ENCODE measurements around the gene SDK1. TPM values are rescaled to one million over a fixed set of nuclear protein-coding genes. Genes with fewer than 3 reads are reported as not detected.

Gene SDK1
- total RNA-seq, 2 experiments from 2014 or later = 0.19 to 0.36 TPM

DNA sequence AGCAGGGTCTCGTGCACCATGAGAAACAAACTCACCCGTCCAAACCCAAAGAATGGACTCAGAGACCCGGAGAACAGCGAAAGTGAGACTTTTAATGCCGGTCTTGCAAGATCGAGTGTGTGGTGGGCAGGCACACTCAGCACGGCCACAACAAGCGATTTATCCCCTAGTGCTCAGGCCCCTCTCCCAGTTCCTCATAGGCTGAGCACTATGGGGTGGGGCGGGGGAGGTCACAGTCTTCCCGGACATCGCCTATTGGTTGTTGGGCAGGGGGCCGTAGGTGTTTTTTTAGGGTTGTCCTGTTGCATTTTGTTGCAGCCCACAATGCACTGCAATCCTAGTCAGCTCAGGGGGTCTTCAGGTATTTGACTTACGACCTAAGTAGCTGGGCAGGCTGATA, 772.7 kb downstream of the SDK1 start:
- no peak overlapping the region for H3K27ac ChIP-seq (ENCODE audit: low read depth, low read length, poor library complexity, severe bottlenecking)
- no TSS peak for BruUV-seq (replicated peaks)
- no peaks in the 10 kb centered on the region for H3K79me2 ChIP-seq (ENCODE audit: insufficient read depth, low read depth, low read length)
- no peak for TF ChIP-seq EZH2phosphoT487 (IDR thresholded peaks at IDR 0.05; ENCODE audit: borderline replicate concordance, low read depth, low read length)
- TF ChIP-seq, protein P1, sequence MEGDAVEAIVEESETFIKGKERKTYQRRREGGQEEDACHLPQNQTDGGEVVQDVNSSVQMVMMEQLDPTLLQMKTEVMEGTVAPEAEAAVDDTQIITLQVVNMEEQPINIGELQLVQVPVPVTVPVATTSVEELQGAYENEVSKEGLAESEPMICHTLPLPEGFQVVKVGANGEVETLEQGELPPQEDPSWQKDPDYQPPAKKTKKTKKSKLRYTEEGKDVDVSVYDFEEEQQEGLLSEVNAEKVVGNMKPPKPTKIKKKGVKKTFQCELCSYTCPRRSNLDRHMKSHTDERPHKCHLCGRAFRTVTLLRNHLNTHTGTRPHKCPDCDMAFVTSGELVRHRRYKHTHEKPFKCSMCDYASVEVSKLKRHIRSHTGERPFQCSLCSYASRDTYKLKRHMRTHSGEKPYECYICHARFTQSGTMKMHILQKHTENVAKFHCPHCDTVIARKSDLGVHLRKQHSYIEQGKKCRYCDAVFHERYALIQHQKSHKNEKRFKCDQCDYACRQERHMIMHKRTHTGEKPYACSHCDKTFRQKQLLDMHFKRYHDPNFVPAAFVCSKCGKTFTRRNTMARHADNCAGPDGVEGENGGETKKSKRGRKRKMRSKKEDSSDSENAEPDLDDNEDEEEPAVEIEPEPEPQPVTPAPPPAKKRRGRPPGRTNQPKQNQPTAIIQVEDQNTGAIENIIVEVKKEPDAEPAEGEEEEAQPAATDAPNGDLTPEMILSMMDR (conservative IDR thresholded peaks at IDR 0.05; ENCODE audit: low read length) = no peak
- CTCF ChIA-PET (ENCODE audit: unreplicated experiment) = no interaction called here
- no peak overlapping the region for H2AFZ ChIP-seq (ENCODE audit: low read length)
- H3K9me2 ChIP-seq (ENCODE audit: insufficient read depth, low read length) = no peaks in the 10 kb centered on the region
- no peak overlapping the region for H3K4me3 ChIP-seq (ENCODE audit: low read depth, low read length, poor library complexity, severe bottlenecking)
- no peaks in the 10 kb centered on the region for H3K9me3 ChIP-seq (ENCODE audit: low read length)
- no peak overlapping the region for H3K4me2 ChIP-seq (ENCODE audit: low read length)
- H3K36me3 ChIP-seq (ENCODE audit: insufficient read depth, low read length) = no peaks in the 10 kb centered on the region
- no peaks in the 10 kb centered on the region for H4K20me1 ChIP-seq (ENCODE audit: insufficient read depth, low read length)
- no peaks in the 10 kb centered on the region for H3K4me1 ChIP-seq (ENCODE audit: insufficient read depth, low read length, poor library complexity, severe bottlenecking)
- intact Hi-C loops (cut with micrococcal nuclease; ENCODE audit: unreplicated experiment) = no loop called here
- POLR2A ChIA-PET = interaction anchor here (0.7 kb wide), 1 partner anchor 696 kb away, joined by 3 read pairs; no protein-coding TSS in a partner anchor
- DNase-seq (ENCODE audit: low spot score) = no peak

DNA sequence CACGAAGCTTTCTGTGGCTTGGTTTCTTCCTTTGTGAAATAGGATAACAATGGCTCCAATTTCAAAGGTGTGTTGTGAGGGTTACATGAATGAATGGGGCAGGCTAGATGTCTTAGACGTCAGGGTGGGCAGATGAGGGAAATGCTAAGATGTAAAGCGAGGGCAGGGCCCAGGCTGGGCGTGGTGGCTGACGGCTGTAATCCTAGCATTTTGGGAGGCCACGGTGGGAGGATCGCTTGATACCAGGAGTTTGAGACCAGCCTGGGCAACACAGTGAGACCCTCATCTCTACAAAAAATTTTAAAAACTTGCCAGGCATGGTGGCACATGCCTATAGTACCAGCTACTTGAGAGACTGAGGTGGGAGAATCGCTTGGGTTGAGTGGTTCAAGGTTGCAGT, 773.4 kb downstream of the SDK1 start:
- ChIA-PET CTCF (ENCODE audit: unreplicated experiment) (no interaction called here), POLR2A (interaction anchor here (0.6 to 0.7 kb wide), 2 partner anchors 697 to 1589 kb away, joined by 3 read pairs; no protein-coding TSS in a partner anchor)
- Histone ChIP-seq H3K9me3 (ENCODE audit: low read length) (no peaks in the 10 kb centered on the region), H3K4me1 (ENCODE audit: insufficient read depth, low read length, poor library complexity, severe bottlenecking) (no peaks in the 10 kb centered on the region), H3K4me2 (ENCODE audit: low read length) (no peak overlapping the region), H3K27ac (ENCODE audit: low read depth, low read length, poor library complexity, severe bottlenecking) (no peak overlapping the region), H2AFZ (ENCODE audit: low read length) (no peak overlapping the region), H3K4me3 (ENCODE audit: low read depth, low read length, poor library complexity, severe bottlenecking) (no peak overlapping the region), H4K20me1 (ENCODE audit: insufficient read depth, low read length) (no peaks in the 10 kb centered on the region), H3K36me3 (ENCODE audit: insufficient read depth, low read length) (no peaks in the 10 kb centered on the region), H3K79me2 (ENCODE audit: insufficient read depth, low read depth, low read length) (no peaks in the 10 kb centered on the region), H3K9me2 (ENCODE audit: insufficient read depth, low read length) (no peaks in the 10 kb centered on the region)
- BruUV-seq (replicated peaks) = no TSS peak
- no peak for TF ChIP-seq EZH2phosphoT487 (IDR thresholded peaks at IDR 0.05; ENCODE audit: borderline replicate concordance, low read depth, low read length)
- TF ChIP-seq, protein P1 (conservative IDR thresholded peaks at IDR 0.05; ENCODE audit: low read length) = no peak
- intact Hi-C loops (cut with micrococcal nuclease; ENCODE audit: unreplicated experiment) = no loop called here
- no peak for DNase-seq (ENCODE audit: low spot score)

DNA sequence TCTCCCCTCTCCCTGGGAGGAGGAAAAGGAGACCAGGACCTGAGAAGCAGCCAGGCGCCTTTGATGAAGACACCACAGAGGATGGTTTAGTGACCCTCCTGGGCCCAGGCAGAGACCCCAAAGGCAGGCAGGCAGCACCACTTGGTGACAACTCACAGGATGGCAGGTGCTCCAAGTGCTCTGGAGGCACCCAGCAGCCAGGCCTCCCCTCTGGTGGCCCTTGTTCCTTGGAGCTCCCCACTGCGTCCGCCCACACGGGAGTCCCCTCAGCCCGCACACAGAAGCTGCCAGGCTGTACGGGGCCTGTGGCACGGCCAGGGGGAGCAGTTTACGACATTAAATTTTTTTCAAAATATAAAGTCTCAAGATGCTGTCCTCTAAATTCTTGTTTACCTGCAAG, 773.9 kb downstream of the SDK1 start:
- POLR2A ChIA-PET = no interaction called here
- BruUV-seq (replicated peaks) = no TSS peak
- H3K79me2 ChIP-seq (ENCODE audit: insufficient read depth, low read depth, low read length) = no peaks in the 10 kb centered on the region
- no peak overlapping the region for H3K4me2 ChIP-seq (ENCODE audit: low read length)
- DNase-seq (ENCODE audit: low spot score) = no peak
- H4K20me1 ChIP-seq (ENCODE audit: insufficient read depth, low read length) = no peaks in the 10 kb centered on the region
- H2AFZ ChIP-seq (ENCODE audit: low read length) = no peak overlapping the region
- H3K27ac ChIP-seq (ENCODE audit: low read depth, low read length, poor library complexity, severe bottlenecking) = no peak overlapping the region
- no peak overlapping the region for H3K4me3 ChIP-seq (ENCODE audit: low read depth, low read length, poor library complexity, severe bottlenecking)
- H3K9me3 ChIP-seq (ENCODE audit: low read length) = no peaks in the 10 kb centered on the region
- TF ChIP-seq, protein P1 (conservative IDR thresholded peaks at IDR 0.05; ENCODE audit: low read length) = no peak
- no peak for TF ChIP-seq EZH2phosphoT487 (IDR thresholded peaks at IDR 0.05; ENCODE audit: borderline replicate concordance, low read depth, low read length)
- intact Hi-C loops (cut with micrococcal nuclease; ENCODE audit: unreplicated experiment) = no loop called here
- no peaks in the 10 kb centered on the region for H3K36me3 ChIP-seq (ENCODE audit: insufficient read depth, low read length)
- no peaks in the 10 kb centered on the region for H3K9me2 ChIP-seq (ENCODE audit: insufficient read depth, low read length)
- no peaks in the 10 kb centered on the region for H3K4me1 ChIP-seq (ENCODE audit: insufficient read depth, low read length, poor library complexity, severe bottlenecking)
- CTCF ChIA-PET (ENCODE audit: unreplicated experiment) = interaction anchor here (0.6 kb wide), 1 partner anchor 21 kb away, joined by 4 read pairs; no protein-coding TSS in a partner anchor

Measured in OCI-LY7 (cell line).